A549 (cell line): ENCODE measurements around the gene RNF213. TPM values are rescaled to one million over a fixed set of nuclear protein-coding genes. Genes with fewer than 3 reads are reported as not detected.

Experiments used
- ATAC-seq, 2 experiments: fragments of 200-7000 bp in 1 of 2; fragments of >200 bp in 1 of 2; cut with Nextera tagmentation in 1 of 2; cut with Tn5 transposase in 1 of 2; 3 replicates each; pipeline versions ENCODE4 v1.8.0 to v1.9.1; 2018 to 2020; ENCODE audit warnings: mild to moderate bottlenecking in 1 of 2, moderate library complexity in 1 of 2
- CTCF ChIA-PET: fragments of 300-600 bp; sonication (Branson Sonifier 250); formaldehyde crosslinking; extraction: SDS; loops from one replicate; lab custom pipeline; 2021; ENCODE audit warnings: antibody characterized with exemption, inconsistent platforms; lab: Yijun Ruan, JAX
- POLR2A ChIA-PET: fragments of 350-600 bp; formaldehyde crosslinking; extraction: SDS; loops from one replicate; lab custom pipeline; 2021; ENCODE audit warnings: antibody characterized with exemption, inconsistent platforms; lab: Yijun Ruan, JAX
- DNase-seq, 2 experiments: peaks; one replicate each; pipeline versions ENCODE4 v3.0.0 to v3.0.0-alpha.2; 2011 to 2016; ENCODE audit warnings: low read depth in 1 of 2, low spot score in 1 of 2
- FAIRE-seq: peaks from 2 replicates; lab custom pipeline; 2011; peaks lifted over from hg19 to GRCh38; lab: Jason Lieb, UNC
- H3K27ac ChIP-seq, 2 experiments: fragments of >200 bp; sonication (Bioruptor Twin); formaldehyde crosslinking; 3 replicates each; pipeline ENCODE4 v1.5.1; 2016 to 2017
- H3K4me1 ChIP-seq: fragments of >200 bp; sonication (Bioruptor Twin); formaldehyde crosslinking; 3 replicates; pipeline ENCODE4 v1.6.1; 2016
- H3K4me2 ChIP-seq: fragments of >200 bp; sonication (Bioruptor Twin); formaldehyde crosslinking; 3 replicates; pipeline ENCODE4 v1.6.1; 2016
- H3K4me3 ChIP-seq: fragments of >200 bp; sonication (Bioruptor Twin); formaldehyde crosslinking; 3 replicates; pipeline ENCODE4 v1.5.1; 2016
- H3K9me3 ChIP-seq: fragments of >200 bp; sonication (Bioruptor Twin); formaldehyde crosslinking; 3 replicates; pipeline ENCODE4 v1.6.1; 2016
- ATOH8 ChIP-seq: fragments of 250-450 bp; sonication (Bioruptor Pico); IDR thresholded peaks from 2 replicates; pipeline ENCODE4 v1.5.0; 2020; ENCODE audit warnings: low read depth, mild to moderate bottlenecking, moderate library complexity
- CBX2 ChIP-seq: fragments of 200-600 bp; sonication (generic); IDR thresholded peaks from 2 replicates; pipeline ENCODE4 v1.6.1; 2016; ENCODE audit warnings: low read depth, mild to moderate bottlenecking, borderline replicate concordance
- CEBPB ChIP-seq, 2 experiments: fragments of >200 bp in 1 of 2; sonication (Bioruptor Twin) in 1 of 2; formaldehyde crosslinking in 1 of 2; IDR thresholded peaks; 2 replicates each; pipeline ENCODE4 v1.6.1; 2012 to 2016
- CHD2 ChIP-seq: fragments of 150-350 bp; IDR thresholded peaks from 2 replicates; pipeline ENCODE4 v1.6.1; 2014; ENCODE audit warnings: low read length; ENCODE audit not compliant: partially characterized antibody
- CTCF ChIP-seq: fragments of >200 bp; sonication (Bioruptor Twin); formaldehyde crosslinking; IDR thresholded peaks from 3 replicates; pipeline ENCODE4 v1.5.1; 2016
- FOSB ChIP-seq: fragments of 250-450 bp; sonication (Bioruptor Pico); IDR thresholded peaks from 2 replicates; pipeline ENCODE4 v1.5.0; 2020; ENCODE audit warnings: mild to moderate bottlenecking, moderate library complexity
- GATA3 ChIP-seq: IDR thresholded peaks from 2 replicates; pipeline ENCODE4 v1.6.1; 2012; ENCODE audit warnings: borderline replicate concordance
- HES2 ChIP-seq: fragments of >200 bp; sonication (Bioruptor Twin); formaldehyde crosslinking; IDR thresholded peaks from 2 replicates; pipeline ENCODE4 v1.6.1; 2016
- HEYL ChIP-seq: fragments of 250-450 bp; sonication (Bioruptor Pico); IDR thresholded peaks from 2 replicates; pipeline ENCODE4 v1.8.0; 2021; ENCODE audit warnings: mild to moderate bottlenecking, moderate library complexity
- HOXB13 ChIP-seq: fragments of 250-450 bp; sonication (Bioruptor Pico); IDR thresholded peaks from 2 replicates; pipeline ENCODE4 v1.5.0; 2020; ENCODE audit warnings: low read depth, mild to moderate bottlenecking, moderate library complexity
- KDM1A ChIP-seq: fragments of 200-600 bp; sonication (generic); IDR thresholded peaks from 2 replicates; pipeline ENCODE4 v1.6.1; 2016; ENCODE audit warnings: low read depth, mild to moderate bottlenecking
- MAFK ChIP-seq: fragments of 450-650 bp; IDR thresholded peaks from 2 replicates; pipeline ENCODE4 v1.6.1; 2014; ENCODE audit not compliant: partially characterized antibody
- NR3C1 ChIP-seq: fragments of >200 bp; sonication (Bioruptor Twin); formaldehyde crosslinking; IDR thresholded peaks from 3 replicates; pipeline ENCODE4 v1.6.1; 2017
- RCOR1 ChIP-seq: fragments of 150-350 bp; IDR thresholded peaks from 2 replicates; pipeline ENCODE4 v1.6.1; 2014; ENCODE audit warnings: antibody characterized with exemption, low read length, low read depth
- SMC3 ChIP-seq: fragments of >200 bp; sonication (Bioruptor Twin); formaldehyde crosslinking; IDR thresholded peaks from 3 replicates; pipeline ENCODE4 v1.6.1; 2018; ENCODE audit warnings: inconsistent platforms
- SREBF2 ChIP-seq: fragments of 450-650 bp; IDR thresholded peaks from 2 replicates; pipeline ENCODE4 v1.6.1; 2014; ENCODE audit warnings: mild to moderate bottlenecking, moderate library complexity
- TP53 ChIP-seq: fragments of 250-450 bp; sonication (Bioruptor Pico); IDR thresholded peaks from 2 replicates; pipeline ENCODE4 v1.5.0; 2021; ENCODE audit warnings: mild to moderate bottlenecking, moderate library complexity
- WGBS: methylation state at CpG from one replicate; pipeline ENCODE4 v1.1.6; 2017; ENCODE audit errors: missing lambda C conversion rate; 5-methylcytosine and 5-hydroxymethylcytosine counted together
- polyA plus RNA-seq, 4 experiments: library from polyadenylated mRNA; depleted of rRNA in 3 of 4; stranded (reverse); fragments of >200 nt; fragmentation: RNase III in 1 of 4; extraction: RNeasy Plus Mini Kit Qiagen cat#74134 plus additional on column Dnase treatment in 1 of 4; gene quantifications; 2 replicates in 3 of 4; 3 replicates in 1 of 4; pipeline ENCODE4 v1.2.3, GENCODE V29; 2011 to 2017
- TF ChIP-seq, protein P1 (sequence below): fragments of 250-450 bp; sonication (Bioruptor Pico); IDR thresholded peaks from 2 replicates; pipeline ENCODE4 v1.5.0; 2021; ENCODE audit warnings: mild to moderate bottlenecking, moderate library complexity, borderline replicate concordance

The RNF213 gene
- polyA plus RNA-seq, 2 of the 4 experiments (the other 2 are of a cell fraction) = 59.1 to 127 TPM

DNA sequence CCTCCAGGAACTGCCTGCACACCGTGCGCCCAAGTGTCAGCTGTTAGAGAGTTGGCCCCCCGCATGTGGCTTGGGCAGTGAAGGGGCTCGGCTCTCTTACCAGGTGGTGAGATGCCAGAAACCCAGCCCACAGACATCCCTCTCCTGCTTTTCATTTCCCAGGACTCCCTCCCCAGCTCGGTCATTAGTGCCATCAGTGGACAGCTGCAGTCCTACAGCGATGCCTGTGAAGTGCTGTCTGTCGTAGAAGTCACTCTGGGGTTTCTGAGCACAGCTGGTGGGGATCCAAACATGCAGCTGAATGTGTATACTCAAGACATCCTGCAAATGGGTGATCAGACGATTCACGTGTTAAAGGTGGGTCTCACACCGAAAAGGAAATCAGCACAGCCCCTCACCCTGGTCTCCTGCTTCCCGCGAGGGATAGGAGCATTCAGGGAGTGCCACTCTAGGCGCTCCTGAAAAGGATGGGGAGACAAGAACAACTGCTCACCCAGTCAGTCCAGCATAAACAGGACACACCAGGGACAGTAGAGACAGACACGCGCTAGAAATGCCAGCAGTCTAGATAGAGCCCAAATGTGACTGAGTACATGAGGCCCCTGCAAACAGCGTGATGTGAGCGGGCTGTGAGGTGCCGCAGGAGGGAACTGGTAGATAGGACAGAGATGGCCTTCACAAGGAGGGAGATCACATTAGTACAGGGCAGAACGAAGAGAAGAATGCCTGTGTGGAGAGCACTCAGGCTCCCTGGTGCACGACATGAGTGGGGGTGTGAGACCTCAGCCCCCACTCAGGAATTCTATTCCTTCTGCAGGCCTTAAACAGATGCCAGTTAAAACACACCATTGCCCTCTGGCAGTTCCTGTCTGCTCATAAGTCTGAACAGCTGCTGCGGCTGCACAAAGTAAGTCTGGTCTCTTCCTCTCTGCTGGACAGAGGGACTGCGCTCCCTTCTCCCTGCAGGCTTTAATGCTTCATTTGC is 128.7 kb downstream of the RNF213 start:
- ChIA-PET POLR2A (interaction anchor here (0.5 kb wide), 1 partner anchor 291 kb away, joined by 5 read pairs; no protein-coding TSS in a partner anchor), CTCF (interaction anchor here (0.6 to 2.3 kb wide), 2 partner anchors 10 to 19 kb away, joined by 3 to 6 read pairs; no protein-coding TSS in a partner anchor)
- ATAC-seq = no peak
- no peak for FAIRE-seq
- H3K4me3 ChIP-seq = no peak overlapping the region
- H3K27ac ChIP-seq = no peak overlapping the region
- H3K9me3 ChIP-seq = no peaks in the 10 kb centered on the region
- no peaks in the 10 kb centered on the region for H3K4me1 ChIP-seq
- 92% methylated on average over 22 of the region's 22 CpGs for WGBS
- DNase-seq = no peak
- no peak overlapping the region for H3K4me2 ChIP-seq
- TF ChIP-seq, protein P1, sequence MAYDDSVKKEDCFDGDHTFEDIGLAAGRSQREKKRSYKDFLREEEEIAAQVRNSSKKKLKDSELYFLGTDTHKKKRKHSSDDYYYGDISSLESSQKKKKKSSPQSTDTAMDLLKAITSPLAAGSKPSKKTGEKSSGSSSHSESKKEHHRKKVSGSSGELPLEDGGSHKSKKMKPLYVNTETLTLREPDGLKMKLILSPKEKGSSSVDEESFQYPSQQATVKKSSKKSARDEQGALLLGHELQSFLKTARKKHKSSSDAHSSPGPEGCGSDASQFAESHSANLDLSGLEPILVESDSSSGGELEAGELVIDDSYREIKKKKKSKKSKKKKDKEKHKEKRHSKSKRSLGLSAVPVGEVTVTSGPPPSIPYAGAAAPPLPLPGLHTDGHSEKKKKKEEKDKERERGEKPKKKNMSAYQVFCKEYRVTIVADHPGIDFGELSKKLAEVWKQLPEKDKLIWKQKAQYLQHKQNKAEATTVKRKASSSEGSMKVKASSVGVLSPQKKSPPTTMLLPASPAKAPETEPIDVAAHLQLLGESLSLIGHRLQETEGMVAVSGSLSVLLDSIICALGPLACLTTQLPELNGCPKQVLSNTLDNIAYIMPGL (CRISPR knock-in tag) = no peak
- TF ChIP-seq SMC3 = no peak

DNA sequence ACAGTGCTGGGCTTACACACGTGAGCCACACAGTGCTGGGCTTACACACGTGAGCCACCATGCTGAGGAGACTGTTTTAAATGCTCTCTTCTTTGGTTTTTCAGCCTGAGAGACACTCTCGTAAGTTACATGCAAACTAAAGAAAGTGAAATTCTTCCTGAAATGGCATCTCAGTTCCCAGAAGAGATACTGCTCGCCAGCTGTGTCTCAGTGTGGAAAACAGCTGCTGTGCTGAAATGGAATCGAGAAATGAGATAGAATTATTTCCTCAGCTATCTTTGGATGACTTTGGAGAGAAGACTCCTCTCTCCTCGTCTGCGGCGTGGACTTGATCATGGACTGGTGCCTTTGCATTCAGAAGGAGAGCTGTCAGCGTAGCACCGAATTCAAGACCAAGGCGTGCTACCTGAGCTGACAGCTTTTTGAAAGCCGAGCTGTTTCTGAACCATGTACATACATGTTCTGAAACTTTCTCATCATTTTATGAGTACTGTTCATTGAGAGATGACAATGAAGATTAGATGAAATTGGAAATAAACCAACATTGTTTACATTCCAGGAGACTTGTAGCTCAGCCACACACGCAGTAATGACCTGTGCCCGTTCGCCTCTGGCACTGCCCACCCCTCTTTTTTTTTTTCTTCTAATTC is 132.7 kb downstream of the RNF213 start:
- TF ChIP-seq HOXB13 (CRISPR knock-in tag) = no peak
- no peak for TF ChIP-seq TP53 (CRISPR knock-in tag)
- no peak for TF ChIP-seq CEBPB (IDR thresholded peaks at IDR 0.05)
- no peak for TF ChIP-seq ATOH8 (CRISPR knock-in tag)
- TF ChIP-seq HES2 = no peak
- TF ChIP-seq KDM1A = no peak
- TF ChIP-seq CHD2 = no peak
- no peak for TF ChIP-seq CTCF
- TF ChIP-seq MAFK = no peak
- no peak for TF ChIP-seq FOSB (CRISPR knock-in tag)
- no peak for TF ChIP-seq NR3C1
- TF ChIP-seq CBX2 = no peak
- no peak for TF ChIP-seq SREBF2
- no peak for TF ChIP-seq RCOR1
- no peak for TF ChIP-seq GATA3
- TF ChIP-seq HEYL (CRISPR knock-in tag) = no peak
- TF ChIP-seq, all 56 proteins: peak for 0
- Histone ChIP-seq H3K4me3 (no peak overlapping the region), H3K4me2 (no peak overlapping the region), H3K27ac (no peak overlapping the region), H3K9me3 (no peaks in the 10 kb centered on the region), H3K4me1 (no peaks in the 10 kb centered on the region)
- FAIRE-seq (peak; percentile 39), ATAC-seq (no peak), DNase-seq (no peak)
- 90% methylated on average over 15 of the region's 15 CpGs for WGBS
- ChIA-PET CTCF (interaction anchor here (1.1 to 1.8 kb wide), 3 partner anchors 8 to 385 kb away, joined by 3 to 8 read pairs (median 3); partner anchors contain the start of gene GAA), POLR2A (interaction anchor here (1.3 kb wide), 1 partner anchor 9 kb away, joined by 3 read pairs; no protein-coding TSS in a partner anchor)
